ENCODE results near the gene HRAS.
A peak's percentile ranks its signal among the peaks of the same experiment; 100 is the strongest.

The HRAS gene

GRCh38 chr11:562046-562645 lies 26.8 kb upstream of the HRAS start:
- TF ChIP-seq, protein P1, sequence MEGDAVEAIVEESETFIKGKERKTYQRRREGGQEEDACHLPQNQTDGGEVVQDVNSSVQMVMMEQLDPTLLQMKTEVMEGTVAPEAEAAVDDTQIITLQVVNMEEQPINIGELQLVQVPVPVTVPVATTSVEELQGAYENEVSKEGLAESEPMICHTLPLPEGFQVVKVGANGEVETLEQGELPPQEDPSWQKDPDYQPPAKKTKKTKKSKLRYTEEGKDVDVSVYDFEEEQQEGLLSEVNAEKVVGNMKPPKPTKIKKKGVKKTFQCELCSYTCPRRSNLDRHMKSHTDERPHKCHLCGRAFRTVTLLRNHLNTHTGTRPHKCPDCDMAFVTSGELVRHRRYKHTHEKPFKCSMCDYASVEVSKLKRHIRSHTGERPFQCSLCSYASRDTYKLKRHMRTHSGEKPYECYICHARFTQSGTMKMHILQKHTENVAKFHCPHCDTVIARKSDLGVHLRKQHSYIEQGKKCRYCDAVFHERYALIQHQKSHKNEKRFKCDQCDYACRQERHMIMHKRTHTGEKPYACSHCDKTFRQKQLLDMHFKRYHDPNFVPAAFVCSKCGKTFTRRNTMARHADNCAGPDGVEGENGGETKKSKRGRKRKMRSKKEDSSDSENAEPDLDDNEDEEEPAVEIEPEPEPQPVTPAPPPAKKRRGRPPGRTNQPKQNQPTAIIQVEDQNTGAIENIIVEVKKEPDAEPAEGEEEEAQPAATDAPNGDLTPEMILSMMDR (IDR thresholded peaks at IDR 0.05; ENCODE audit: control extremely low read depth, extremely low read depth, low read depth, missing control alignments) = no peak
- no peak for DNase-seq (ENCODE audit: extremely low spot score)
- CTCF ChIA-PET = no interaction called here
- POLR2A ChIA-PET = interaction anchor here (2.8 kb wide), 1 partner anchor 14 kb away, joined by 8 read pairs; the partner anchor contains the start of gene PHRF1

DNA sequence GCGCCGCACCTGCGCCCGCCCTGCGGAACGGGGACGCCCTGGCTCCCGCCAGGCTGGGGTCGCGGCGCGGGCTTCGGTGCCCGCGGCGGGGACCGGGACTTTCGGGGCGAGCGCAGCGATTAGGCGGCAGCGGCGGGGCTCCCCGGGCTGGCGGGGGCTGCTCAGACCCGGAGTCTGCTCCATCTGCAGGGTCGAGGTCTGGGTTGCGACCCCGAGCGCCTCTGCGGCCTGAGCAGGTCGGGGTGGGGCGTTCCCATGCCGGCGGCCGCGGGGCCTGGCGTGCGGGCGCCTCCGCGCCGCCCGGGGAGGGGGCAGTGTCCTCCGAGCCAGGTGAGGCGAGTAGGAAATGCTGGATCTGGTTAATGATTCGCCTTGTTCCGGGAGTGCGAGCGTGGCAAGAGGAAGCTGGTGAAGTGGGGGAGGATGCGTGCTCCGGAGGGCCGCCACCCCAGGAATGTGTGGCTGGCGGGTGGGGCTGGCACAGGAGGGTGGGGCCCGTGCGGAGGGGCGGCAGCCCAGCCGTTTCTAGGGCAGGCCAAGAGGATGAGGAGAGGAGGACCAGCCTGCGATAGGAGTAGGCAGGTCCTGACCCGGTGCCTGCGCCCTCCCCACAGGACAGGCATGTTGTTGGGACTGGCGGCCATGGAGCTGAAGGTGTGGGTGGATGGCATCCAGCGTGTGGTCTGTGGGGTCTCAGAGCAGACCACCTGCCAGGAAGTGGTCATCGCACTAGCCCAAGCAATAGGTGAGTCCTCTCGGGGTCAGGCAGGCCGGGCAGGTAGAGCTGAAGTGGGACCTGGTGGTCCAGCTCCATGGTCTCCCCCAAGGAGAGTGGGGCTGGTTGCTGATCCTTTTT lies 26.0 kb upstream of the HRAS start:
- POLR2A ChIA-PET = interaction anchor here (2.8 kb wide), 1 partner anchor 15 kb away, joined by 8 read pairs; the partner anchor contains the start of gene PHRF1
- CTCF ChIA-PET = no interaction called here
- TF ChIP-seq, protein P1 (IDR thresholded peaks at IDR 0.05; ENCODE audit: control extremely low read depth, extremely low read depth, low read depth, missing control alignments) = no peak
- DNase-seq (ENCODE audit: extremely low spot score) = no peak

GRCh38 chr11:560305-561147 lies 25.1 kb upstream of the HRAS start, which contains the start of the genes LMNTD2 and RASSF7:
Gene LMNTD2 (minus strand): TSS chr11:560738. CDS start chr11:560716, 22 bp downstream.
Gene RASSF7 (plus strand): TSS chr11:560970. CDS start chr11:561769, 799 bp downstream.
- POLR2A ChIA-PET = no interaction called here
- TF ChIP-seq, protein P1 (IDR thresholded peaks at IDR 0.05; ENCODE audit: control extremely low read depth, extremely low read depth, low read depth, missing control alignments) = no peak
- CTCF ChIA-PET = interaction anchor here (1.2 to 2.1 kb wide), 3 partner anchors 42 to 163 kb away, joined by 3 to 9 read pairs (median 4); no protein-coding TSS in a partner anchor
- peak; percentile 99 for DNase-seq (ENCODE audit: extremely low spot score)

- DNase-seq (ENCODE audit: extremely low spot score) = no peak
- ChIA-PET CTCF (interaction anchor here (1.2 to 2.1 kb wide), 3 partner anchors 41 to 163 kb away, joined by 3 to 9 read pairs (median 4); no protein-coding TSS in a partner anchor), POLR2A (interaction anchor here (0.6 kb wide), 1 partner anchor 110 kb away, joined by 3 read pairs; no protein-coding TSS in a partner anchor)
- TF ChIP-seq, protein P1 (IDR thresholded peaks at IDR 0.05; ENCODE audit: control extremely low read depth, extremely low read depth, low read depth, missing control alignments) = no peak
Observed at GRCh38 chr11:559712-560304, 24.4 kb upstream of the HRAS start.

DNA sequence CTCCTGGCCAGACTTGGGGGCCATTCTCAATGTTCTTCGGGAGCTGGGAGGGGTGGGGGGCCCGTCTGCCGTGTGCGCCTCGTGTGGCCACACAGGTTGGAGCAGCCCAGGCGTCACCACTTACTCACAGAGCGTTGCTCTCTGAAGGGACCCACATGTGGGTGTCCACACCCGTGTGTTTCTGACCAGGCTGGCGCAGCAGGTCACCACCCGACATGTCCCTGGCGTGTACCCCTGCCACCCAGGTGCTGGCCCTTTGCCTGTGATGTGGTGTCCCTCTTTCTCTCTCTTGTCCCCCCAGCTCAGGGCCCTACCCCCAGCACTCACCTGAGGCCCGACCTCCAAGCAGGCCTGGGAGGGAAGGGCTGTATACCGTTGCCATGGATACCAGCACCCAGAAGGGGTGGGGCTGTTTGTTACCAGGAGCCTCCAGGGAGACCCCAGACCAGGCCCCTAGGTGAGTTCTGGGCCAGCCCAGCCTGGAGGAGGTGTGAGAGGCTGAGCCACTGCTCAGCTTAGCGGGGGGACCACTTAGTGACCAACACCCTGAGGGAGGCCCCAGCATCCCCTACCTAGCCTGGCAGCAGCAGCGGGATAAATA lies 23.7 kb upstream of the HRAS start:
- ChIA-PET CTCF (interaction anchor here (1.5 to 2.1 kb wide), 2 partner anchors 40 to 138 kb away, joined by 3 to 9 read pairs; no protein-coding TSS in a partner anchor), POLR2A (interaction anchor here (0.6 kb wide), 1 partner anchor 109 kb away, joined by 3 read pairs; no protein-coding TSS in a partner anchor)
- DNase-seq (ENCODE audit: extremely low spot score) = no peak
- TF ChIP-seq, protein P1 (IDR thresholded peaks at IDR 0.05; ENCODE audit: control extremely low read depth, extremely low read depth, low read depth, missing control alignments) = no peak

Measured in GM10248 (cell line).